Measurements from ENCODE around the gene ZNF276.

- TF ChIP-seq CTCF (IDR thresholded peaks at IDR 0.05) (no peak), POLR2A (IDR thresholded peaks at IDR 0.05) (no peak), EP300 (IDR thresholded peaks at IDR 0.05) (no peak)
Observed at GRCh38 chr16:89712274-89712781, 9.0 kb upstream of the ZNF276 start.

Data from ovary (tissue), 3 donors.